HEK293 (cell line): Measurements from ENCODE around the gene CYP2D6.

Experiments used
- ZNF24 ChIP-seq: fragments of 450-650 bp; formaldehyde crosslinking; IDR thresholded peaks from 2 replicates; pipeline ENCODE4 v1.5.1; 2016; ENCODE audit warnings: missing biosample characterization, missing genetic modification characterization
- ZNF701 ChIP-seq: fragments of 450-650 bp; formaldehyde crosslinking; IDR thresholded peaks from 2 replicates; pipeline ENCODE4 v1.5.1; 2016; ENCODE audit warnings: missing biosample characterization, missing genetic modification characterization
- ZNF776 ChIP-seq: fragments of 450-650 bp; formaldehyde crosslinking; IDR thresholded peaks from 2 replicates; pipeline ENCODE4 v1.5.0; 2017; ENCODE audit warnings: missing biosample characterization, missing genetic modification characterization, borderline replicate concordance
- TF ChIP-seq, protein P1 (sequence below): fragments of 450-650 bp; formaldehyde crosslinking; IDR thresholded peaks from 2 replicates; pipeline ENCODE4 v1.5.1; 2016; ENCODE audit warnings: missing biosample characterization, missing genetic modification characterization
- TF ChIP-seq, protein P2 (sequence below): fragments of 450-650 bp; formaldehyde crosslinking; IDR thresholded peaks from 2 replicates; pipeline ENCODE4 v1.5.1; 2016; ENCODE audit warnings: missing biosample characterization, missing genetic modification characterization, low read depth

DNA sequence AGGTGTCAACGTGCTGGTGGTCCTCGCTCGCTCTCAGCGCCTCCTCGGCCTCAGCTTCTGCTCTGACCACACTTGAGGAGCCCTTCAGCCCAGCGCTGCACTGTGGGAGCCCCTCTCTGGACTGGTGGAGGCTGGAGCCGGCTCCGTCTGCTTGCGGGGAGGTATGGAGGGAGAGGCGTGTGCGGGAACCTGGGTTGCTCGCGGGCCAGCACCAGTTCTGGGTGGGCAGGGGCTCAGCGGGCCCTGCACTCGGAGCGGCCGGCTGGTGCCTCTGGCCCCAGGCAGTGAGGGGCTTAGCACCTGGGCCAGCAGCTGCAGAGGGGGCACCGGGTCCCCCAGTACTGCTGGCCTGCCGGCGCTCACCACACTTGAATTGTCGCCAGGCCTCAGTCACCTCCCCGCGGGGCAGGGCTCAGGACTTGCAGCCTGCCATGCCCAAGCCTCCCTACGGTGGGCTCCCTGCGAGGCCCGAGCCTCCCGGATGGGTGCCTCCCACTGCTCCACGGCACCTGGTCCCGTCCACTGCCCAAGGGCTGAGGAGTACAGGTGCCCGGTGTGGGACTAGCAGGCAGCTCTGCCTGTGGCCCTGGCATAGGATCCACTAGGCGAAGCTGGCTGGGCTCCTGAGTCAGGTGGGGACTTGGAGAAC, 7.6 kb upstream of the CYP2D6 start:
- TF ChIP-seq, protein P1, sequence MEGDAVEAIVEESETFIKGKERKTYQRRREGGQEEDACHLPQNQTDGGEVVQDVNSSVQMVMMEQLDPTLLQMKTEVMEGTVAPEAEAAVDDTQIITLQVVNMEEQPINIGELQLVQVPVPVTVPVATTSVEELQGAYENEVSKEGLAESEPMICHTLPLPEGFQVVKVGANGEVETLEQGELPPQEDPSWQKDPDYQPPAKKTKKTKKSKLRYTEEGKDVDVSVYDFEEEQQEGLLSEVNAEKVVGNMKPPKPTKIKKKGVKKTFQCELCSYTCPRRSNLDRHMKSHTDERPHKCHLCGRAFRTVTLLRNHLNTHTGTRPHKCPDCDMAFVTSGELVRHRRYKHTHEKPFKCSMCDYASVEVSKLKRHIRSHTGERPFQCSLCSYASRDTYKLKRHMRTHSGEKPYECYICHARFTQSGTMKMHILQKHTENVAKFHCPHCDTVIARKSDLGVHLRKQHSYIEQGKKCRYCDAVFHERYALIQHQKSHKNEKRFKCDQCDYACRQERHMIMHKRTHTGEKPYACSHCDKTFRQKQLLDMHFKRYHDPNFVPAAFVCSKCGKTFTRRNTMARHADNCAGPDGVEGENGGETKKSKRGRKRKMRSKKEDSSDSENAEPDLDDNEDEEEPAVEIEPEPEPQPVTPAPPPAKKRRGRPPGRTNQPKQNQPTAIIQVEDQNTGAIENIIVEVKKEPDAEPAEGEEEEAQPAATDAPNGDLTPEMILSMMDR = no peak
- TF ChIP-seq ZNF776 (tag by site-specific recombination) (no peak), ZNF24 (tag by site-specific recombination) (no peak), ZNF701 (tag by site-specific recombination) (no peak)
- TF ChIP-seq, protein P2, sequence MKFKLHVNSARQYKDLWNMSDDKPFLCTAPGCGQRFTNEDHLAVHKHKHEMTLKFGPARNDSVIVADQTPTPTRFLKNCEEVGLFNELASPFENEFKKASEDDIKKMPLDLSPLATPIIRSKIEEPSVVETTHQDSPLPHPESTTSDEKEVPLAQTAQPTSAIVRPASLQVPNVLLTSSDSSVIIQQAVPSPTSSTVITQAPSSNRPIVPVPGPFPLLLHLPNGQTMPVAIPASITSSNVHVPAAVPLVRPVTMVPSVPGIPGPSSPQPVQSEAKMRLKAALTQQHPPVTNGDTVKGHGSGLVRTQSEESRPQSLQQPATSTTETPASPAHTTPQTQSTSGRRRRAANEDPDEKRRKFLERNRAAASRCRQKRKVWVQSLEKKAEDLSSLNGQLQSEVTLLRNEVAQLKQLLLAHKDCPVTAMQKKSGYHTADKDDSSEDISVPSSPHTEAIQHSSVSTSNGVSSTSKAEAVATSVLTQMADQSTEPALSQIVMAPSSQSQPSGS (tag by site-specific recombination) = no peak
